Keratinocyte (primary cell): ENCODE results near the gene FRAS1. TPM values are rescaled to one million over a fixed set of nuclear protein-coding genes. Genes with fewer than 3 reads are reported as not detected.

Experiments
- DNase-seq: peaks from one replicate; pipeline ENCODE4 v3.0.0-alpha.2; 2011; ENCODE audit warnings: low read depth, missing footprints, low spot score
- FAIRE-seq: peaks from 2 replicates; lab custom pipeline; 2011; peaks lifted over from hg19 to GRCh38; lab: Jason Lieb, UNC
- H2AFZ ChIP-seq: 2 replicates; pipeline ENCODE4 v1.6.0; 2012; ENCODE audit warnings: low read length, control low read depth, inconsistent platforms; ENCODE audit not compliant: control insufficient read depth
- H3K27ac ChIP-seq: 2 replicates; pipeline ENCODE4 v1.5.1; 2011; ENCODE audit warnings: low read length; ENCODE audit not compliant: control insufficient read depth, insufficient read depth
- H3K27me3 ChIP-seq: 3 replicates; pipeline ENCODE4 v1.6.0; 2011; ENCODE audit warnings: low read length; ENCODE audit not compliant: control insufficient read depth, insufficient read depth; ENCODE audit errors: extremely low read depth
- H3K36me3 ChIP-seq, 2 experiments: 2 replicates in 1 of 2; 3 replicates in 1 of 2; pipeline ENCODE4 v1.5.1; 2011; ENCODE audit warnings: low read length in 2 of 2, mild to moderate bottlenecking in 1 of 2; ENCODE audit not compliant: control insufficient read depth in 2 of 2, insufficient read depth in 2 of 2; ENCODE audit errors: extremely low read depth in 1 of 2
- H3K4me1 ChIP-seq: 3 replicates; pipeline ENCODE4 v1.5.1; 2011; ENCODE audit warnings: low read length; ENCODE audit not compliant: control insufficient read depth, insufficient read depth; ENCODE audit errors: extremely low read depth
- H3K4me2 ChIP-seq: 3 replicates; pipeline ENCODE4 v1.6.0; 2011; ENCODE audit warnings: low read depth, low read length; ENCODE audit not compliant: control insufficient read depth, insufficient read depth; ENCODE audit errors: extremely low read depth
- H3K4me3 ChIP-seq, 3 experiments: fragments of 200-600 bp in 1 of 3; sonication (generic) in 1 of 3; 2 replicates in 2 of 3; 3 replicates in 1 of 3; pipeline ENCODE4 v1.5.1; 2011 to 2016; ENCODE audit warnings: low read length in 3 of 3, mild to moderate bottlenecking in 3 of 3, control low read depth in 2 of 3, inconsistent platforms in 1 of 3, low read depth in 1 of 3, mixed read lengths in 1 of 3, mixed run types in 1 of 3, moderate library complexity in 1 of 3; ENCODE audit not compliant: control insufficient read depth in 2 of 3, insufficient read depth in 2 of 3; ENCODE audit errors: extremely low read depth in 1 of 3
- H3K79me2 ChIP-seq: 2 replicates; pipeline ENCODE4 v1.6.0; 2012; ENCODE audit warnings: low read length; ENCODE audit not compliant: control insufficient read depth, insufficient read depth
- H3K9ac ChIP-seq: 3 replicates; pipeline ENCODE4 v1.6.0; 2011; ENCODE audit warnings: low read length; ENCODE audit not compliant: control insufficient read depth, insufficient read depth; ENCODE audit errors: extremely low read depth
- H3K9me1 ChIP-seq: 3 replicates; pipeline ENCODE4 v1.6.0; 2011; ENCODE audit warnings: low read length; ENCODE audit not compliant: control insufficient read depth, insufficient read depth; ENCODE audit errors: extremely low read depth
- H3K9me3 ChIP-seq: 2 replicates; pipeline ENCODE4 v1.5.1; 2012; ENCODE audit warnings: low read depth, low read length; ENCODE audit not compliant: control insufficient read depth
- H4K20me1 ChIP-seq: 3 replicates; pipeline ENCODE4 v1.6.0; 2011; ENCODE audit warnings: low read length; ENCODE audit not compliant: control insufficient read depth, insufficient read depth; ENCODE audit errors: extremely low read depth
- EZH2 ChIP-seq: IDR thresholded peaks from one replicate; pipeline ENCODE4 v1.6.1; 2012; ENCODE audit warnings: inconsistent platforms, mild to moderate bottlenecking, low read length, moderate library complexity
- dilution Hi-C: fragments of 300-500 bp; cut with MboI; formaldehyde crosslinking; loops from one replicate; pipeline ENCODE4 v1.7.0; 2020; ENCODE audit warnings: low sequenced_read_pairs; ENCODE audit not compliant: extremely low pct_ligation_motif_present
- polyA plus RNA-seq, 5 experiments: library from polyadenylated mRNA; depleted of rRNA in 3 of 5; stranded (reverse) in 3 of 5; stranded (forward) in 1 of 5; unstranded in 1 of 5; fragments of >200 nt; gene quantifications; 1 replicate in 1 of 5; 2 replicates in 3 of 5; 3 replicates in 1 of 5; pipeline versions ENCODE4 v1.2.1 to v1.2.3, GENCODE V29; 2011 to 2012; ENCODE audit warnings: missing spikeins in 2 of 5, low read depth in 1 of 5, low replicate concordance in 1 of 5
- TF ChIP-seq, protein P1 (sequence below), 3 experiments: IDR thresholded peaks in 1 of 3; conservative IDR thresholded peaks in 1 of 3; optimal IDR thresholded peaks in 1 of 3; 2 replicates in 2 of 3; 3 replicates in 1 of 3; pipeline versions ENCODE3 to v1.5.1; 2011; ENCODE audit warnings: low read length in 3 of 3, mild to moderate bottlenecking in 3 of 3, moderate library complexity in 2 of 3, control low read depth in 1 of 3, inconsistent platforms in 1 of 3; ENCODE audit not compliant: insufficient read depth in 2 of 3; ENCODE audit errors: extremely low read depth in 1 of 3

Gene FRAS1
- polyA plus RNA-seq, 1 donor (not counting 4 experiments of a cell fraction or from before 2014, with no cell fraction given): 3.5 TPM

DNA sequence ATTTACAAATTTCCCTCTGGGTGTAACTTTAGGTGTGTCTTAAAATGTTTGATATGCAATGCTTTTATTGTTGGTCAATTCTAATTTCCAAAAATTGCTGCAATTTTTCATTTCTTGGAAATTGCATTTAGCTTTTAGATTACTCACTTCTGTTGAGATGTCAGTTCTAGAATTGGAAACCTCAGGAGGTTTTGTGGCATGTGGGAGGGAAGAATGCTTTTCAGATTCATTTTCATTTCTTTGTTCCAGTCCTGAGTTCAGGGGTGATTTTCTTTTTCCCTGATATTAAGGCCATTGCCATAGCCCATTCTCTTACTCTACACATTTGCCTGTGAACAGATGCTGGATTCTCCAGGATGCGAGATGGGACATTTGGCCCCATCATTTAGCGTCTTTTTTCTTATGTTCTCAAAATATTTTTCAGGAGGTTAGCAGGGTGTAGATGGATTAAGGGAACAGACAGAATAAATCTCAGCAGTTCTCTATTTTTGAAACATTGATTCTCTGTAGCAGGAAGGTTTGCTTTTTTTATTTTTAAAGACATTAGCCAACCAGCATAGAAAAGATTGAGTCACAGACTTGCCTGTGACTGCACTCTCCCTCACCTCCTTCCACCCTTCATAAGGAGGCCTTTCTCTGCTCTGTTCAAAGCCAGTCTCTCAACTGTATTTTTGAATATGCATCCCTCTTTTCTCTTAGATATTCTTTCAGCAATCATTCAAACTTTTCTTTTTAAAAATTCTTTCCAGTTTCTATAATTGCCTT lies 256.0 kb downstream of the FRAS1 start:
- Histone ChIP-seq H3K79me2 (no peaks in the 10 kb centered on the region), H3K27me3 (no peaks in the 10 kb centered on the region), H3K4me2 (no peak overlapping the region), H4K20me1 (no peaks in the 10 kb centered on the region), H3K9ac (no peak overlapping the region), H3K9me1 (no peaks in the 10 kb centered on the region), H3K4me3 (no peak overlapping the region), H3K27ac (no peak overlapping the region), H3K9me3 (no peaks in the 10 kb centered on the region), H2AFZ (no peak overlapping the region), H3K4me1 (no peaks in the 10 kb centered on the region), H3K36me3 (peaks cover 0 to 2% of the 10 kb centered on the region in 2 experiments)
- dilution Hi-C loops: no loop called here
- FAIRE-seq (no peak), DNase-seq (no peak)
- TF ChIP-seq EZH2: no peak
- TF ChIP-seq, protein P1, sequence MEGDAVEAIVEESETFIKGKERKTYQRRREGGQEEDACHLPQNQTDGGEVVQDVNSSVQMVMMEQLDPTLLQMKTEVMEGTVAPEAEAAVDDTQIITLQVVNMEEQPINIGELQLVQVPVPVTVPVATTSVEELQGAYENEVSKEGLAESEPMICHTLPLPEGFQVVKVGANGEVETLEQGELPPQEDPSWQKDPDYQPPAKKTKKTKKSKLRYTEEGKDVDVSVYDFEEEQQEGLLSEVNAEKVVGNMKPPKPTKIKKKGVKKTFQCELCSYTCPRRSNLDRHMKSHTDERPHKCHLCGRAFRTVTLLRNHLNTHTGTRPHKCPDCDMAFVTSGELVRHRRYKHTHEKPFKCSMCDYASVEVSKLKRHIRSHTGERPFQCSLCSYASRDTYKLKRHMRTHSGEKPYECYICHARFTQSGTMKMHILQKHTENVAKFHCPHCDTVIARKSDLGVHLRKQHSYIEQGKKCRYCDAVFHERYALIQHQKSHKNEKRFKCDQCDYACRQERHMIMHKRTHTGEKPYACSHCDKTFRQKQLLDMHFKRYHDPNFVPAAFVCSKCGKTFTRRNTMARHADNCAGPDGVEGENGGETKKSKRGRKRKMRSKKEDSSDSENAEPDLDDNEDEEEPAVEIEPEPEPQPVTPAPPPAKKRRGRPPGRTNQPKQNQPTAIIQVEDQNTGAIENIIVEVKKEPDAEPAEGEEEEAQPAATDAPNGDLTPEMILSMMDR (optimal IDR thresholded peaks at IDR 0.05 in 1 of 3, IDR thresholded peaks at IDR 0.05 in 1 of 3, conservative IDR thresholded peaks at IDR 0.05 in 1 of 3; ENCODE audit: extremely low read depth in 1 of 3, insufficient read depth in 2 of 3, low read length in 3 of 3): no peak

- no peak overlapping the region for H3K9ac ChIP-seq
- no peaks in the 10 kb centered on the region for H3K27me3 ChIP-seq
- dilution Hi-C loops: no loop called here
- H4K20me1 ChIP-seq: no peaks in the 10 kb centered on the region
- no peak overlapping the region for H3K4me2 ChIP-seq
- H3K4me1 ChIP-seq: no peaks in the 10 kb centered on the region
- TF ChIP-seq, protein P1 (optimal IDR thresholded peaks at IDR 0.05 in 1 of 3, IDR thresholded peaks at IDR 0.05 in 1 of 3, conservative IDR thresholded peaks at IDR 0.05 in 1 of 3; ENCODE audit: extremely low read depth in 1 of 3, insufficient read depth in 2 of 3, low read length in 3 of 3): no peak
- no peak for TF ChIP-seq EZH2
- H3K9me1 ChIP-seq: no peaks in the 10 kb centered on the region
- no peak overlapping the region for H3K27ac ChIP-seq
- FAIRE-seq: no peak
- H3K9me3 ChIP-seq: no peaks in the 10 kb centered on the region
- DNase-seq: no peak
- no peak overlapping the region for H3K4me3 ChIP-seq
- H3K79me2 ChIP-seq: no peaks in the 10 kb centered on the region
- H2AFZ ChIP-seq: no peak overlapping the region
- peaks cover 0 to 2% of the 10 kb centered on the region in 2 experiments for H3K36me3 ChIP-seq
These were observed 256.6 kb downstream of the FRAS1 start for GRCh38 chr4:78313754-78314120.
